Rectal smooth muscle tissue (tissue), 1 donor: ENCODE measurements around the gene GPBP1.
"Not testable (repeated sequence)": the region's sequence is repeated elsewhere in the genome, so short reads cannot be mapped to it uniquely, and the experiment has no call there.

Experiments
- H3K27ac ChIP-seq: one replicate; pipeline ENCODE4 v1.7.0; 2013; ENCODE audit warnings: low read depth, low read length, inconsistent platforms
- H3K27me3 ChIP-seq: one replicate; pipeline ENCODE4 v1.7.0; 2013; ENCODE audit warnings: low read length; ENCODE audit not compliant: control insufficient read depth, insufficient read depth
- H3K36me3 ChIP-seq: one replicate; pipeline ENCODE4 v1.7.0; 2013; ENCODE audit warnings: low read length; ENCODE audit not compliant: control insufficient read depth, insufficient read depth
- H3K4me1 ChIP-seq: one replicate; pipeline ENCODE4 v1.7.0; 2013; ENCODE audit warnings: low read length; ENCODE audit not compliant: control insufficient read depth, insufficient read depth
- H3K4me3 ChIP-seq: one replicate; pipeline ENCODE4 v1.7.0; 2013; ENCODE audit warnings: low read length
- H3K9ac ChIP-seq: one replicate; pipeline ENCODE4 v1.7.0; 2013; ENCODE audit warnings: low read length

Gene GPBP1

DNA sequence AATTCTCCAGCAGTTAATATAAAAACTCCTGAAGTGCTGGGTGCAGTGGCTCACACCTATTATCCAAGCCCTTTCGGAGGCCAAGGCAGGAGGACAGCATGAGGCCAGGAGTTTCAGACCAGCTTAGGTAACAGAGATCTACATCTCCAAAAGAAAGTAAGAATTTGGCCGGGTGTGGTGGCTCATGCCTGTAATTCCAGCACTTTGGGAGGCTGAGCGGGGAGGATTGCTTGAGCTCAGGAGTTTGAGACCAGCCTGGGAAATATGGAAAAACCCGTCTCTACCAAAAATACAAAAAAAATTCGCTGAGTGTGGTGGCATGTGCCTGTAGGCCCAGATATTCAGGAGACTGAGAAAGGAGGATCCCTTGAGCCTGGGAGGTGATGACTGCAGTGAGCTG, 6.7 kb upstream of the GPBP1 start:
- no peaks in the 10 kb centered on the region for H3K27me3 ChIP-seq
- H3K9ac ChIP-seq, result no peak overlapping the region
- no peak overlapping the region for H3K27ac ChIP-seq
- H3K4me1 ChIP-seq, result no peaks in the 10 kb centered on the region
- no peaks in the 10 kb centered on the region for H3K36me3 ChIP-seq
- H3K4me3 ChIP-seq, result no peak overlapping the region

DNA sequence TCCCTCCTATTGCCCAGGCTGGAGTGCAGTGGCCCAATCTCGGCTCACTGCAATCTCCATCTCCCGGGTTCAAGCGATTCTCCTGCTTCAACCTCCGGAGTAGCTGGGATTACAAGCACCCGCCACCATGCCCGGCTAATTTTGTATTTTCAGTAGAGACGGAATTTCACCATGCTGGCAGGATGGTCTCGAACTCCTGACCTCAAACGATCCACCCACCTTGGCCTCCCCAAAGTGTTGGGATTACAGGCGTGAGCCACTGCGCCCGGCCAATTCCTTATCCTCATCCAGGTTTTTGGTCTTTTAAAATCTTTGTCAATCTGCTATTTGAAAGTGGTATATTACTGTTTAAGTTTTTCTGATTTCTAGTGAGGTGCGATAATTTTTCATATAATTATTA, 3.7 kb upstream of the GPBP1 start:
- H3K4me1 ChIP-seq, H3K27ac ChIP-seq, H3K36me3 ChIP-seq, H3K27me3 ChIP-seq, H3K4me3 ChIP-seq, H3K9ac ChIP-seq: not testable (repeated sequence)

DNA sequence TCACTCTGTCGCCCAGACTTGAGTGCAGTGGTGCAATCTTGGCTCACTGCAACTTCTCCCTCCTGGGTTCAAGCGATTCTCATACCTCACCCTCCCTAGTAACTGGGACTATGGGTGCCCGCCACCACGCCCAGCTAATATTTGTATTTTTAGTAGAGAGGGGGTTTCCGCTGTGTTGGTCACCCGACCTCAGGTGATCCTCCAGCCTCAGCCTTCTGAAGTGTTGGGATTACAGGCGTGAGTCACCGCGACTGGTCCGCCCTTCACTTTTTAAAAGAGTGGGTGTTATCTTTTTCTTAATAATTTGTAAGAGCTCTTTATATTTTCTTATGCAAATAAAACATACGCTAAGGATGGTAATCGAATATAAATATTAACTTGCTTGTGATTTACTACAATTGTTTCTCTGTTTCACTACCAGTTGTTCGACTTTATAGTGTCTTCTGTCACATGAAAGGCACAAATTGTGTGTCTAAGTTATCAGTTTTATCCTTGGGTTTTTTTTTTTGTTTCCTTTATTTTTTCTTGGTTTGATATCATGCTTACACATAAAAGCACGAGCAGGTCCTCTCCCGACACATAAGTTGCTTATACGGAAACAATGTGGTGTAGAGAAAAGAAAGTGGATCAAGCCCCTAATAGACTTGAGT, 1.9 kb upstream of the GPBP1 start:
- Histone ChIP-seq H3K27ac (peak overlapping the region; percentile 99), H3K36me3 (no peaks in the 10 kb centered on the region), H3K27me3 (no peaks in the 10 kb centered on the region), H3K4me3 (peak overlapping the region; percentile 88), H3K9ac (no peak overlapping the region), H3K4me1 (no peaks in the 10 kb centered on the region)

DNA sequence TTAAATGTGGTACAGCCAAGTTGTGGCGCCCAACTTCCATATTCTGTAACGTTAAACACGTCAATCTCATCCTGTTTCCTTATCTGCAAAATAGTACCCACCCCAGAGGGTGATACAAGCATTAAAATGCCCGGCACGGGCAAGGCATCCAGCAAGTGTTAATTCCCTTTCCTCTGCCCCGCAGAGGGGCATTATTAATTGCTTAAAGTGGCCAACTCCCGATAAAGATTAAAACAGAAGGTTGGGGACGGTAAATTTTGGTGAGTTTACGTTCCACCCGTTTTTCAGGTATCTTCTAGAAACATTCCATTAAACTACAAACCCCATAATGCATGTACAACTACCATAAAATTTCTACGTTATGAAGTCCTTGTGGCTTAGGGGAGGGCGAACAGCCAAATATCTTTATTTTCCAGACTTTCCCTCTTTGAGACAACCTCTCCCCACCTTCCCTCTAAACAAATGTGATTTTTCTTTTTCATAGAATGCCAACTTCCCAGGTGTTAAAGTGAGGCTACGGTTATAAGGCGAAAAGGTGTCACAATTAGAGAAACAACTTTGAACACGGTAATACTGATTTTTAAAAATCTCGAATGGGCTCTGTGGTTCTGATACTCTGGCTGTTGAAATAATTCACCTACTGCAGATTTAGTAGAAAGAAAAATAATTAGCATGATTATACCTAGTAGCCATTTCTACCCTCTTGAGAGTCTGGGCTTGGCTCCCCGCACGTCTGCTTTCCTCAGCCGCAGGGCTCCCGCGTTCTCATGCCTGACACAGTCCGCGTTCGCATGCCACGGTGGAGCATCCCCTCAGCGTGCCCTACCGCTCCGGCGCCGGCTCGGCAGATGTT, 1.2 kb upstream of the GPBP1 start:
- Histone ChIP-seq H3K9ac (peak overlapping the region; percentile 98), H3K4me3 (peak overlapping the region; percentile 88), H3K4me1 (no peaks in the 10 kb centered on the region), H3K36me3 (no peaks in the 10 kb centered on the region), H3K27me3 (no peaks in the 10 kb centered on the region), H3K27ac (peak overlapping the region; percentile 99)

DNA sequence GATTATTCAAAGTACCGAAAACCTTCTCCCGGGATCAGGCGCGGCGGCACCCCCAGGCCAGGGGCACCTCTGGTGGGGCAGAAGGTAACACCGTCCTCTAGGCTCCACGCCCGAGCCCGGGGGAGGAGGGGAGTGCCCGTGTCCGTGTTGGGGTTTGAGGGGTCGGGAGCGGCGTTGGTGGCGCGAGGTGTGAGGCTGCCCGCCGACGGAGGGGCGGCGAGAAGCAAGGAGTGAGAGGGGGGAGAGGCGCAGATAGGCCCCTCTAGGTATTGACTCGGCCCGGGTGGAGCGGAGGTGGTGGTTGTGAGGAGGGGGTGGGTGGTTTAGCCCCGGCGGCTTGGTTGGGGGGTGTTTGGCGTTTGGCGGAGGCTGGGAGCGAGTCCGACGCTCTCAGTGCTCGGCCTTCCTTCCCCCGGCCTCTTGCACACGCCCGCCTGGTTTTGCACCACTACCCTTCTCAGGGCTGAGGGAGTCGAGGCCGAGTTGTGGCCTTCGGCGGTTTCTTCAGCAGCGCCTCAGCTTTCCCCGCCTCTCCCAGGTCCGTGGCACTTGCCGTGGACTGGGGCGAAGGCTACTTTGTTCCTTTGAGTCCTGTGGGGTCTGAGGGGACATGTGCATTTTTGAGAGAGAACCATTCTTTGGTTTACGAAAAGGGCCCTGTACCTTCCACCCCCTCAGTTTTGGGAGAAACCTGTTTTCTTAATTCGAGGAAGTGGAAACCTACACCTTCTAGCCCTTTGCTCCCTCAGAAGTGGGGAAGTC, 450 bp downstream of the GPBP1 start:
- Histone ChIP-seq H3K27me3 (no peaks in the 10 kb centered on the region), H3K36me3 (no peaks in the 10 kb centered on the region), H3K27ac (peak overlapping the region; percentile 99), H3K4me3 (peak overlapping the region; percentile 94), H3K9ac (peak overlapping the region; percentile 94), H3K4me1 (peaks cover 1% of the 10 kb centered on the region)

DNA sequence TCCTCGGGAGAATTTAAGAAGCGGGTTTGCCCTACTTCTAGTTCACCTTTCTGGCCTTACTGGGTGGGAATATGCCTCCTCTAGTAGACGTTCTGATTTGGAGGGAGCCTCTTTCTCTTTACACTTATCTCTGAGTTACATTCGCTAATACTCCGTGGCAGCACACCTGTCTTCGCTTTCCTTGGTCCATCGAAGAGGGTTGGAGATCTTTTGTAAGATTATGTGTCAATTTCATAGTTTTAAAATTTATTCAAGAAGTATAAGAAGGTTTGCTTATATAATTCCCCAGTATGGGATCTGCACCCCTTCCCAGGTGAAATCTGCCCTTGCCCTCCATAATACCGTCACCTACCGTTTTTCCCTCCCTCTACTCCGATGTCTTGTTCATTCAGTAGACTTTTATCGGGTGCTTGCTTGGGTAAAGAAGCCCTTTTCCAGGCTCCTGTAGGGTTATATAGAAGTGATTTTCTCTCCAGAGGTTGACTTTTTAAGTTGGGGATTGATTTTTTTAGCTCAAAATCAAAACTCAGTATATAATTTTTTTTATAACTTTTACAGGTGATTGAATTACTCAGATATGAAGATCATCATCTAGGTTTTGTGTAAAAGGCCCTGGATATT, 1.1 kb downstream of the GPBP1 start:
- H3K27me3 ChIP-seq, result no peaks in the 10 kb centered on the region
- H3K27ac ChIP-seq, result peak overlapping the region; percentile 99
- peaks cover 3% of the 10 kb centered on the region for H3K4me1 ChIP-seq
- no peaks in the 10 kb centered on the region for H3K36me3 ChIP-seq
- peak overlapping the region; percentile 94 for H3K4me3 ChIP-seq
- H3K9ac ChIP-seq, result peak overlapping the region; percentile 94

DNA sequence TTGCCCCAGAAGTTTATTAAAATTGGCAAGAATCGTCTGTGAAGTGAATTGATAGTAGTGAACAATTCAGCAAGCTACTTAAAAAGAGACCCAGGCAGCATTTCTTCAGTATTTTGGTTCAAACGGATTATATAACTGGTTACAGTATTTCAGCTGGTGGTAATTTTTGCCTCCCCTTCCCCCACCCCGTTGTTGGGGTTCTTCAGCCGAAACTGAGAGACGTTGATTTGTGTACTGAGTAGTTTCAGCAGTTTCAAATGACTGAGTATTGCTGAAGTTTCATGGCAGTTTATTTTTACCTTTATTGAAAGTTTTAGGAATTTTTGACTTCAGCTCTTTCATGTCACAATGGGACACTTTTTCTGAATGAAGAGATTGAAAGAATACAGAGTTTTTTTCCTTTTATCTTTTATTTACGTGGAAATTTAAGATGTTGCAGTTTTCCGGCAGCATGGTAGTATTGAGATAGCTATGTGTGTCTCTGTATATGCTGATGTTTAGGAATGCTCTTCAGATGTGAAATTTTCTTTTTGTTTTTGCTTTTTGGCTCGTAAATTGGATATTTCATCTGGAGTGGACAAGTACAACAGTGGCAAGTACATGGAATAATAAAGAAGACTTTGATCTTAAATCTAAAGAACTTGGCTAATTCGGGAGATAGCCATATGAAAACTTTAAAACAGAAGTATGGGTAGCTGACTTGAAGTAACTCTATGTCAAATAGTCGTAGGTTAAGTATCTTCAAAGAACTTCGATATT, 1.9 kb downstream of the GPBP1 start:
- Histone ChIP-seq H3K36me3 (no peaks in the 10 kb centered on the region), H3K4me1 (peaks cover 3% of the 10 kb centered on the region), H3K4me3 (peak overlapping the region; percentile 57), H3K27ac (peak overlapping the region; percentile 52), H3K27me3 (no peaks in the 10 kb centered on the region), H3K9ac (no peak overlapping the region)

DNA sequence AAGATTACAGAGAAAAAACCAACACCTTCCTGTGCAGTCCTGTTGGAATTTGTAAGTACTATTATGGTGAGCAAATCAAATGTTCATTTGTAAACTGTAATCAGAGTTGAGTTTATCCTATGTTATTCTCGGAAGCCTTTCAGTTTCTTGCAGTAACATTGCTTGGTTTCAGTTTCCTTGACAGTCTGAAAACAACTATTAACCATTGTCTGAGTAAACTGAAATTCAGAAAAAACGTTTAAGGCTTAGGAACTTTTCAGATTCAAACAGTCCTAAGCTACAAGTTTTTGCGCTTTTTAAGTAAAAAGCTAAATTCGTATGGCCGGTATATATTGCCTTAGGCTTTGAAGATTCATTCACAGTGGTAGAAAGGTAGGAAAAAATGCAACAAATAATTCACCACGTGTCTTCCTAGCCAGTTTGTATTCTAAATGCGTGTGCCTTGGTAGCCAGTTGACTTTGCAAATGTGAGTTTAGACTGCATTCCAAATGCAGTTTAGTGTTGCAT, 2.5 kb downstream of the GPBP1 start:
- no peaks in the 10 kb centered on the region for H3K36me3 ChIP-seq
- H3K4me1 ChIP-seq, result peaks cover 3% of the 10 kb centered on the region
- H3K4me3 ChIP-seq, result peak overlapping the region; percentile 57
- peak overlapping the region; percentile 52 for H3K27ac ChIP-seq
- H3K27me3 ChIP-seq, result no peaks in the 10 kb centered on the region
- H3K9ac ChIP-seq, result no peak overlapping the region

DNA sequence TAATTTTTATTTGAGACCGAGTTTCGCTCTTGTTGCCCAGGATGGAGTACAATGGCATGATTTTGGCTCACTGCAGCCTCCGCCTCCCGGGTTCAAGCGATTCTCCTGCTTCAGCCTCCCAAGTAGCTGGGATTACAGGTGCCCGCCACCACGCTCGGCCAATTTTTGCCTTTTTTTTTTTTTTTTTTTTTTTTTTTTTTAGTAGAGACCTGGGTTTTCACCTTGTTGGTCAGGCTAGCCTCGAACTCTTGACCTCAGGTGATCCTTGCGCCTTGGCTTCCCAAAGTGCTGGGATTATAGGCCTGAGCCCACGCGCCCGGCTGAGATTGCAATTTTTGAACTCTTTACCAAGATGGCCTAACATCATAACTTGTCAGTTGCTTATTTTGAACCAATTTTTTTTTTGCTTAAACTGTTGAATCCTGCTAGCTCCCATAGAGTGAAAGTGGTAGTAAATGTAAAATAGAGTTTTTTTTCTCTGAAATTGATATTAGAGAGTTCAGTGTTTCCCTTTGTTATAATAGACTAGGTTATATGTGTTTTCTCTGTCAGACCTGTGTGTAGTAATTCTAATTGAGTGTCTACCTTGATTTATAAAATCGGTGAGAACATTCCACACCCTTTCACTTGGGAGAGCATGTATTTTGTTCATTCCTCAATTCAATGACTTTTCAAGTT, 3.8 kb downstream of the GPBP1 start:
- peaks cover 3% of the 10 kb centered on the region for H3K4me1 ChIP-seq
- H3K9ac ChIP-seq, result no peak overlapping the region
- no peak overlapping the region for H3K4me3 ChIP-seq
- no peaks in the 10 kb centered on the region for H3K36me3 ChIP-seq
- no peaks in the 10 kb centered on the region for H3K27me3 ChIP-seq
- H3K27ac ChIP-seq, result peak overlapping the region; percentile 52

DNA sequence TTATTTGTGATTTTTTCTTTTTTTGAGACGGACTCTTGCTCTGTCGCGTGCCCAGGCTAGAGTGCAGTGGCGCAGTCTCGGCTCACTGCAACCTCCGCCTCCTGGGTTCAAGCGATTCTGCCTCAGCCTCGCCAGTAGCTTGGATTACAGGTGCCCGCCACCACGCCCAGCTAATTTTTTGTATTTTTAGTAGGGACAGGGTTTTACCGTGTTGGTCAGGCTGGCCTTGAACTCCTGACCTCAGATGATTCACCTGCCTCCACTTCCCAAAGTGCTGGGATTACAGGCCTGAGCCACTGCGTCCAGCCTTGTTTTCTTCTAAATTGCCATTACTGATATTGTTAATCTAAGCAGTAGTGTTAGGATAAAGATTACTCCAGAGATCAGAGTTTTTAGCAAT, 4.4 kb downstream of the GPBP1 start:
- not testable (repeated sequence) for H3K9ac ChIP-seq, H3K27me3 ChIP-seq, H3K4me1 ChIP-seq, H3K36me3 ChIP-seq, H3K27ac ChIP-seq
- peak overlapping the region; percentile 54 for H3K4me3 ChIP-seq
